Pancreas (tissue), 10 donors: Measurements from ENCODE around the gene ST6GALNAC3. TPM values are rescaled to one million over a fixed set of nuclear protein-coding genes. Genes with fewer than 3 reads are reported as not detected.

Source experiments
- ATAC-seq, 4 donors: fragments of 200-7000 bp; cut with Tn5 transposase; one replicate each; pipeline versions ENCODE4 v1.8.0 to v1.9.1; 2020; ENCODE audit warnings: mild to moderate bottlenecking in 4 of 4, moderate library complexity in 4 of 4
- DNase-seq, 6 donors: peaks; one replicate each; pipeline ENCODE4 v3.0.0-alpha.2; 2020
- FAIRE-seq: peaks from 2 replicates; lab custom pipeline; 2012; peaks lifted over from hg19 to GRCh38; lab: Jason Lieb, UNC
- H3K27ac ChIP-seq, 4 donors: fragments of 200-600 bp; sonication (generic); 1 replicate in 3 of 4; 2 replicates in 1 of 4; pipeline versions ENCODE4 v1.5.0 to v1.8.0; 2020
- H3K27me3 ChIP-seq, 4 donors: fragments of 200-600 bp; one replicate each; pipeline ENCODE4 v1.8.0; 2021
- H3K36me3 ChIP-seq, 3 donors: fragments of 200-600 bp; sonication (generic) in 1 of 3; one replicate each; pipeline versions ENCODE4 v1.5.0 to v1.8.0; 2020 to 2021
- H3K4me1 ChIP-seq, 3 donors: fragments of 200-600 bp; one replicate each; pipeline ENCODE4 v1.8.0; 2021
- H3K4me3 ChIP-seq, 4 donors: fragments of 200-600 bp; sonication (generic) in 2 of 4; one replicate each; pipeline versions ENCODE4 v1.5.0 to v1.8.0; 2020 to 2021
- H3K9me3 ChIP-seq, 4 donors: fragments of 200-600 bp; one replicate each; pipeline ENCODE4 v1.8.0; 2021
- WGBS, 2 donors: extraction: QIAGEN DNeasy Blood & Tissue Kit; methylation state at CpG; one replicate each; pipeline ENCODE4 v1.1.7; 2013; 5-methylcytosine and 5-hydroxymethylcytosine counted together
- intact Hi-C, 3 donors: fragments of 100-400 bp; cut with DNase I; formaldehyde crosslinking; loops; one replicate each; pipeline versions ENCODE4 v1.11.1 to v1.14.2; 2022
- polyA plus RNA-seq, 2 donors: library from polyadenylated mRNA; stranded (reverse); fragments of 200-250 nt; gene quantifications; one replicate each; pipeline ENCODE4 v1.2.3, GENCODE V29; 2013
- total RNA-seq, 6 donors: library from RNA; stranded (reverse); fragmentation: NEBNext Ultra II Directional in 4 of 6; extraction: Animal tissue kit (Norgen Biotek cat#: 25700) in 4 of 6; gene quantifications; one replicate each; pipeline versions ENCODE4 v1.2.1 to v1.2.4, GENCODE V29; 2021 to 2023
- TF ChIP-seq, protein P1 (sequence below), 4 donors: fragments of 200-600 bp; sonication (generic) in 3 of 4; IDR thresholded peaks; one replicate each; pipeline versions ENCODE4 v1.5.0 to v1.8.0; 2021; ENCODE audit warnings: antibody characterized with exemption in 4 of 4
- donor health status: healthy with polysubstance abuse.
- donor health status: DM: no; HTN: no; CAD: no; lungs with moderate emphysema.
- donor health status: DM: no; HTN: no; CAD: no.
- donor health status: control.
- donor health status: control.
- donor health status: Bipolar disorder and iron deficiency.
- donor health status: DM: yes; HTN: yes; CAD: no.
- donor health status: DM: no; HTN: no; CAD: no.
- donor health status: DM: no; HTN: no; CAD: no.
- donor health status: DM: yes; HTN: yes; CAD: no.

ST6GALNAC3 gene
- total and polyA plus RNA-seq, 8 donors, result 0.35 to 2.0 (median 0.80) TPM

DNA sequence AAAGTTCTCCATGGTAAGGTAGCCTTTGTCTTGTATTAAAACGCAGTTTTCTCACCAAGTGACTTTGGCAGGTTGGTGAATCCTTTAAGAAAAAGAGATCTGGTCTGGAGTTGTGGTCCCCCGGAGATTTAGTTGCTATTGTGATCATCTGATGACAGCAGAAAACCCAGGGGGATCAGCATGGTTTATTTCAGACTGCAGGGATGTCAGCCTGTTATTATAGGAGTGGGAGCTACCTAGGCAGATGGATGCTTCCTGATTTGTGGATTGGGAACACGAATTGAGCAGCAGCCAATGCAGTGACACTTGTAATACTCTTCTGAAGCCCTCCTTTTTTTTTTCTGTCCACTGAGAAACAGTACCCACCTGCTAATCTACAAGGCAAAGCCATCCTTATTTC lies 150.2 kb downstream of the ST6GALNAC3 start:
- H3K27ac ChIP-seq, result no peak overlapping the region
- FAIRE-seq (no peak), ATAC-seq (no peak), DNase-seq (no peak)
- H3K4me1 ChIP-seq, result no peaks in the 10 kb centered on the region
- H3K27me3 ChIP-seq, result no peaks in the 10 kb centered on the region
- H3K36me3 ChIP-seq, result no peaks in the 10 kb centered on the region
- no peaks in the 10 kb centered on the region for H3K9me3 ChIP-seq
- no peak overlapping the region for H3K4me3 ChIP-seq
- TF ChIP-seq, protein P1, sequence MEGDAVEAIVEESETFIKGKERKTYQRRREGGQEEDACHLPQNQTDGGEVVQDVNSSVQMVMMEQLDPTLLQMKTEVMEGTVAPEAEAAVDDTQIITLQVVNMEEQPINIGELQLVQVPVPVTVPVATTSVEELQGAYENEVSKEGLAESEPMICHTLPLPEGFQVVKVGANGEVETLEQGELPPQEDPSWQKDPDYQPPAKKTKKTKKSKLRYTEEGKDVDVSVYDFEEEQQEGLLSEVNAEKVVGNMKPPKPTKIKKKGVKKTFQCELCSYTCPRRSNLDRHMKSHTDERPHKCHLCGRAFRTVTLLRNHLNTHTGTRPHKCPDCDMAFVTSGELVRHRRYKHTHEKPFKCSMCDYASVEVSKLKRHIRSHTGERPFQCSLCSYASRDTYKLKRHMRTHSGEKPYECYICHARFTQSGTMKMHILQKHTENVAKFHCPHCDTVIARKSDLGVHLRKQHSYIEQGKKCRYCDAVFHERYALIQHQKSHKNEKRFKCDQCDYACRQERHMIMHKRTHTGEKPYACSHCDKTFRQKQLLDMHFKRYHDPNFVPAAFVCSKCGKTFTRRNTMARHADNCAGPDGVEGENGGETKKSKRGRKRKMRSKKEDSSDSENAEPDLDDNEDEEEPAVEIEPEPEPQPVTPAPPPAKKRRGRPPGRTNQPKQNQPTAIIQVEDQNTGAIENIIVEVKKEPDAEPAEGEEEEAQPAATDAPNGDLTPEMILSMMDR (IDR thresholded peaks at IDR 0.05), result no peak
- 40 to 47% methylated on average over 3 of the region's 3 CpGs for WGBS, 2 donors
- intact Hi-C loops, result no loop called here

DNA sequence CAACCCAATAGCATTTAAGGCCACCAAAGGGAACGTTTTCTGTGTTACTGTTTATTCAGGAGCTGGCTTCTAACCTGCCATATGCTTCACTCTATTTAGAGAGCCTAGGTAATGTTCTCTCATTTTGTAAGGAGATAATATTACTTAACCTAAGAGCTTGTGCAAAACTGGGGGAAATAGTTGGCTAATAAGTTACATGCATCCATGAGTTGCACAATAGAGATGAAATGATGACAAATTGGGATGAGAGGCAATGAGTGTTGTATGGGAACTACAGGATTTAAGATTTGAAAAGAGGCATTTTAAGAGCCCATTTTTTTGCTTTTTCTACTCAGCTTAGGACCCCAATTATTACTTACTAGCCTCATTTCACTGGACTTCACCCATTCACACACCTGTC lies 151.0 kb downstream of the ST6GALNAC3 start:
- DNase-seq, result no peak
- Histone ChIP-seq H3K27me3 (no peaks in the 10 kb centered on the region), H3K9me3 (no peaks in the 10 kb centered on the region), H3K36me3 (no peaks in the 10 kb centered on the region), H3K4me3 (no peak overlapping the region), H3K4me1 (no peaks in the 10 kb centered on the region), H3K27ac (no peak overlapping the region)
- intact Hi-C loops, result no loop called here
- ATAC-seq, result no peak
- TF ChIP-seq, protein P1 (IDR thresholded peaks at IDR 0.05), result no peak
- WGBS, 2 donors, result 21 to 32% methylated on average over 1 of the region's 1 CpG
- no peak for FAIRE-seq

DNA sequence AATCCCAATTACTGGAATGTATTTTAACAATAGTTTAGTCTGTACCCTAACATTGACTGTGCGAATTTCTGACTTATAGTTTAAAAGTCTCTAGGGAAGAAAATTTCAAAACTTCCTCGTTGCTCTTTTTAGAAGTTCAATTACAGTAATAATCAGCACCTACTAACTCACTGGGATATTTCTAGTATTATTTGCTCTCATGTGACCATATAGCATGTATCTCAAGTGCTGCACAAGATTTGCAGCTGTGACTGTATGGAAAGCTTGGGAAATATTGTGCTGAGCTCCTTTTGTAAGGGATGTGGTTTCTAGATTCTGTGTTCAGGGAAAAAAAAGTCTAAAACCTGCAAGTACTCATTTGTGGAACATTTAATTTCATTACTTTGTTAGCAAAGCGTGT lies 153.1 kb downstream of the ST6GALNAC3 start:
- TF ChIP-seq, protein P1 (IDR thresholded peaks at IDR 0.05), result no peak
- intact Hi-C loops, result no loop called here

DNA sequence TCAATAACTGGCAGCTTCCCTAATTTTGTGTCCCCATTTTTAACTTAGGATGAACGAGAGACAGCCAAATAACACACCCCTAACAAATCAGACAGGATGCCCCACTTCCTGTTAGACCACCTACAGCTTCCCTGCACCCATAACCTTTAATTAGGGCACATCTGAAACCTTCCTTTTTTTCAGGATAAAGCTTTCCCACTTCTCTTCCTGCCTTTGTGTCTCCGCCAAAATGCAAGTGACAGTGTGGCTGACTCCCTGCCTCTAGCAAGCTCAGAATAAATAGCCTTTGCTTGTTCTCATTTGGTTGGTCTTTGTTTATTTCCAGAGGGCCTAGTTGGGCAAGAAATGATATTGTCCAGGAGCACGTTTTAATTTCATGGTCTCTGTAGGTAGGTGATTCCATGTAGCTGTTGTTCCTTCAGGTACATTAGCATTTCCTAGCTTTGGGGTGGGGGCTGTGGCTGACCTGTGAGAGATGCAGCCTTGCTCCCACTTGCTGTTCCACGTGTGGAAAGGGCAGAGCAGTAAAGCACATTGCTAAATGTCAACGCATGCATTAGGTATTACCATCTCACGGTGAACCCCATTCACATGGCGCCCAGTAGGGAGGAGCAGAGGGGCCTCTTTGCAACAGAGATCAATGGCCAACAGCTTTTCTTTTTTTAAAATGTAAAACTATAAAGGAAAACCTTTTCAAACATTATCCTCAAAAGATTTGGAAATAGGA lies 154.9 kb downstream of the ST6GALNAC3 start:
- no peaks in the 10 kb centered on the region for H3K27me3 ChIP-seq
- no peak overlapping the region for H3K27ac ChIP-seq
- WGBS, 2 donors, result 51 to 52% methylated on average over 7 of the region's 7 CpGs
- ATAC-seq (no peak), FAIRE-seq (no peak), DNase-seq (no peak)
- H3K9me3 ChIP-seq, result no peaks in the 10 kb centered on the region
- intact Hi-C loops, result no loop called here
- TF ChIP-seq, protein P1 (IDR thresholded peaks at IDR 0.05), result no peak
- no peaks in the 10 kb centered on the region for H3K4me1 ChIP-seq
- H3K4me3 ChIP-seq, result no peak overlapping the region
- no peaks in the 10 kb centered on the region for H3K36me3 ChIP-seq

More for the DNA sequence above, 153.1 kb downstream of the ST6GALNAC3 start:
- 51 to 63% methylated on average over 3 of the region's 3 CpGs for WGBS, 2 donors
- Histone ChIP-seq H3K4me3 (no peak overlapping the region), H3K27me3 (no peaks in the 10 kb centered on the region), H3K9me3 (no peaks in the 10 kb centered on the region), H3K27ac (no peak overlapping the region), H3K4me1 (no peaks in the 10 kb centered on the region), H3K36me3 (no peaks in the 10 kb centered on the region)
- no peak for DNase-seq
- FAIRE-seq, result no peak
- no peak for ATAC-seq

DNA sequence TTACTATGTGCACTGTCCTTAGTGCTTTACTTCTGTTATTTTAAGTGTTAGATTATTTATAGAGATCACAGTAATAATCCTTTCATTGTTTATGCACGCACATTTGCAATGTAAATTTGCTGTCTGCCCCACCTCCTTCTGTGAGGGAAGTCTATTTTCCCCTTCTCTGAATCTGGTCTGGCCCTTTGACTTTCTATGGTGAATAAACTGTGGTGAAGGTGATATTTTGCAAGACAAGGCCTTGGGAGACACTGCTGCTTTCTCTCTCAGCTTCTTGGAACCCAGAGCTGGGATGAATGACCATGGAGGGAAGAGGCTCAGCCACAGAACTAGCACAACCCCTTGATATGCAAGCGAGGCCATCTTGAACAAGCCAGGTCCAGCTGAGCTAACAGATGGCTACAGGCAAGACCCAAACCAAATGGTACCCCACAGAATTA lies 156.3 kb downstream of the ST6GALNAC3 start:
- no peaks in the 10 kb centered on the region for H3K27me3 ChIP-seq
- no peaks in the 10 kb centered on the region for H3K36me3 ChIP-seq
- H3K9me3 ChIP-seq, result no peaks in the 10 kb centered on the region
- no peak for FAIRE-seq
- no peaks in the 10 kb centered on the region for H3K4me1 ChIP-seq
- no peak for DNase-seq
- ATAC-seq, result no peak
- TF ChIP-seq, protein P1 (IDR thresholded peaks at IDR 0.05), result no peak
- no peak overlapping the region for H3K27ac ChIP-seq
- WGBS, 2 donors, result 65 to 67% methylated on average over 2 of the region's 2 CpGs
- intact Hi-C loops, result no loop called here
- H3K4me3 ChIP-seq, result no peak overlapping the region
